A549 (cell line): ENCODE measurements around the gene RGS19. TPM values are rescaled to one million over a fixed set of nuclear protein-coding genes. Genes with fewer than 3 reads are reported as not detected.

Experiments
- ATAC-seq, 2 experiments: fragments of 200-7000 bp in 1 of 2; fragments of >200 bp in 1 of 2; cut with Nextera tagmentation in 1 of 2; cut with Tn5 transposase in 1 of 2; 3 replicates each; pipeline versions ENCODE4 v1.8.0 to v1.9.1; 2018 to 2020; ENCODE audit warnings: mild to moderate bottlenecking in 1 of 2, moderate library complexity in 1 of 2
- CTCF ChIA-PET: fragments of 300-600 bp; sonication (Branson Sonifier 250); formaldehyde crosslinking; extraction: SDS; loops from one replicate; lab custom pipeline; 2021; ENCODE audit warnings: antibody characterized with exemption, inconsistent platforms; lab: Yijun Ruan, JAX
- POLR2A ChIA-PET: fragments of 350-600 bp; formaldehyde crosslinking; extraction: SDS; loops from one replicate; lab custom pipeline; 2021; ENCODE audit warnings: antibody characterized with exemption, inconsistent platforms; lab: Yijun Ruan, JAX
- DNase-seq, 2 experiments: peaks; one replicate each; pipeline versions ENCODE4 v3.0.0 to v3.0.0-alpha.2; 2011 to 2016; ENCODE audit warnings: low read depth in 1 of 2, low spot score in 1 of 2
- FAIRE-seq: peaks from 2 replicates; lab custom pipeline; 2011; peaks lifted over from hg19 to GRCh38; lab: Jason Lieb, UNC
- H3K27ac ChIP-seq, 2 experiments: fragments of >200 bp; sonication (Bioruptor Twin); formaldehyde crosslinking; 3 replicates each; pipeline ENCODE4 v1.5.1; 2016 to 2017
- H3K4me1 ChIP-seq: fragments of >200 bp; sonication (Bioruptor Twin); formaldehyde crosslinking; 3 replicates; pipeline ENCODE4 v1.6.1; 2016
- H3K4me2 ChIP-seq: fragments of >200 bp; sonication (Bioruptor Twin); formaldehyde crosslinking; 3 replicates; pipeline ENCODE4 v1.6.1; 2016
- H3K4me3 ChIP-seq: fragments of >200 bp; sonication (Bioruptor Twin); formaldehyde crosslinking; 3 replicates; pipeline ENCODE4 v1.5.1; 2016
- H3K9me3 ChIP-seq: fragments of >200 bp; sonication (Bioruptor Twin); formaldehyde crosslinking; 3 replicates; pipeline ENCODE4 v1.6.1; 2016
- CBX2 ChIP-seq: fragments of 200-600 bp; sonication (generic); IDR thresholded peaks from 2 replicates; pipeline ENCODE4 v1.6.1; 2016; ENCODE audit warnings: low read depth, mild to moderate bottlenecking, borderline replicate concordance
- CEBPB ChIP-seq, 2 experiments: fragments of >200 bp in 1 of 2; sonication (Bioruptor Twin) in 1 of 2; formaldehyde crosslinking in 1 of 2; IDR thresholded peaks; 2 replicates each; pipeline ENCODE4 v1.6.1; 2012 to 2016
- GATA3 ChIP-seq: IDR thresholded peaks from 2 replicates; pipeline ENCODE4 v1.6.1; 2012; ENCODE audit warnings: borderline replicate concordance
- HOXB5 ChIP-seq: fragments of 250-450 bp; sonication (Bioruptor Pico); IDR thresholded peaks from 2 replicates; pipeline ENCODE4 v1.5.0; 2020; ENCODE audit warnings: mild to moderate bottlenecking, moderate library complexity
- JUNB ChIP-seq: fragments of >200 bp; sonication (Bioruptor Twin); formaldehyde crosslinking; IDR thresholded peaks from 2 replicates; pipeline ENCODE4 v1.6.1; 2016
- MYC ChIP-seq: IDR thresholded peaks from 2 replicates; pipeline ENCODE4 v1.6.1; 2012; ENCODE audit warnings: mild to moderate bottlenecking, inconsistent platforms, low read length, improper control_type of control experiment, borderline replicate concordance
- NFE2L2 ChIP-seq: fragments of 150-350 bp; conservative IDR thresholded peaks from 2 replicates; pipeline ENCODE4 v1.6.1; 2014; ENCODE audit warnings: low read length
- PHF8 ChIP-seq: fragments of 200-600 bp; sonication (generic); IDR thresholded peaks from 2 replicates; pipeline ENCODE4 v1.6.1; 2016; ENCODE audit warnings: low read depth, mild to moderate bottlenecking, antibody characterized with exemption, moderate library complexity, borderline replicate concordance
- POLR2A ChIP-seq: IDR thresholded peaks from 2 replicates; pipeline ENCODE4 v1.6.1; 2012; ENCODE audit warnings: mild to moderate bottlenecking, low read length
- RAD21 ChIP-seq, 2 experiments: fragments of >200 bp in 1 of 2; sonication (Bioruptor Twin) in 1 of 2; formaldehyde crosslinking in 1 of 2; IDR thresholded peaks in 1 of 2; conservative IDR thresholded peaks in 1 of 2; 2 replicates in 1 of 2; 3 replicates in 1 of 2; pipeline ENCODE4 v1.6.1; 2012 to 2018; ENCODE audit warnings: inconsistent platforms in 1 of 2
- RARB ChIP-seq: fragments of 250-450 bp; sonication (Bioruptor Pico); IDR thresholded peaks from 2 replicates; pipeline ENCODE4 v1.8.0; 2021; ENCODE audit warnings: mild to moderate bottlenecking, moderate library complexity
- RNF2 ChIP-seq: fragments of 200-600 bp; sonication (generic); IDR thresholded peaks from 2 replicates; pipeline ENCODE4 v1.6.1; 2016; ENCODE audit warnings: low read depth, mild to moderate bottlenecking, antibody characterized with exemption, moderate library complexity, borderline replicate concordance
- SMC3 ChIP-seq: fragments of >200 bp; sonication (Bioruptor Twin); formaldehyde crosslinking; IDR thresholded peaks from 3 replicates; pipeline ENCODE4 v1.6.1; 2018; ENCODE audit warnings: inconsistent platforms
- SREBF2 ChIP-seq: fragments of 450-650 bp; IDR thresholded peaks from 2 replicates; pipeline ENCODE4 v1.6.1; 2014; ENCODE audit warnings: mild to moderate bottlenecking, moderate library complexity
- WGBS: methylation state at CpG from one replicate; pipeline ENCODE4 v1.1.6; 2017; ENCODE audit errors: missing lambda C conversion rate; 5-methylcytosine and 5-hydroxymethylcytosine counted together
- polyA plus RNA-seq, 4 experiments: library from polyadenylated mRNA; depleted of rRNA in 3 of 4; stranded (reverse); fragments of >200 nt; fragmentation: RNase III in 1 of 4; extraction: RNeasy Plus Mini Kit Qiagen cat#74134 plus additional on column Dnase treatment in 1 of 4; gene quantifications; 2 replicates in 3 of 4; 3 replicates in 1 of 4; pipeline ENCODE4 v1.2.3, GENCODE V29; 2011 to 2017
- TF ChIP-seq, protein P1 (sequence below): fragments of >200 bp; sonication (Bioruptor Twin); formaldehyde crosslinking; IDR thresholded peaks from 3 replicates; pipeline ENCODE4 v1.5.1; 2016
- TF ChIP-seq, protein P2 (sequence below): IDR thresholded peaks from 2 replicates; pipeline ENCODE4 v1.6.1; 2012
- TF ChIP-seq, protein P3 (sequence below): IDR thresholded peaks from 2 replicates; pipeline ENCODE4 v1.6.1; 2012; ENCODE audit warnings: low read depth, borderline replicate concordance

The RGS19 gene
- polyA plus RNA-seq, 2 of the 4 experiments (the other 2 are of a cell fraction): 13.8 to 18.8 TPM

DNA sequence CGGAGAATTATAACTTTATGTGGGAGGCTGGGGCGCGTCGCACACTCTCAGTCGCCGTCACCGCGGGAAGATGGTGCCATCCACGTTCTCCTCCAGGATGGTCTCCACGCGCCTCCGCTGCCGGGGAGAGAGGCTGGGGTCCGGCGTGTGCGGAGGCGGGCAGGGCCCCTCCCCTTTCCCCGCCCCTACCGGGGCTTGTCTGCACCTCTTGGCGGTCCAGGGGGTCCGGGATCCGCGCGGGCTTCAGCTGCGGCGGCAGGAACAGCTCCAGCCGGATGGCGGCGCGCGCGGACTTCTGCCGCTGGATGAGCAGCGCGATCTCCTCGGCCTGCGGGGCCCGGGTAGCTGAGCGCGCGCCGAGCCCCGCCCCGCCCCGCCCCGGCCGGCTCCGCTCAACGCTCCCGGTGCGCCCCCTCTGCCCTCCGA lies 4.1 kb upstream of the RGS19 start:
- ChIA-PET CTCF (interaction anchor here (0.8 to 9.1 kb wide), 22 partner anchors 9 to 546 kb away, joined by 3 to 121 read pairs (median 4); partner anchors contain the start of genes PTK6 and SAMD10), POLR2A (interaction anchor here (0.5 to 1.7 kb wide), 4 partner anchors 21 to 563 kb away, joined by 4 to 6 read pairs (median 4); partner anchors contain the start of genes PPDPF and TCEA2)
- Histone ChIP-seq H3K4me3 (peak overlapping the region; percentile 71), H3K4me2 (peak overlapping the region; percentile 99), H3K27ac (peak overlapping the region; percentile 77 to 86), H3K4me1 (peaks cover 20% of the 10 kb centered on the region), H3K9me3 (no peaks in the 10 kb centered on the region)
- peak; percentile 80 to 87 for DNase-seq
- ATAC-seq: peak; percentile 66 to 85
- FAIRE-seq: no peak
- no peak for TF ChIP-seq POLR2A
- TF ChIP-seq JUNB: no peak
- TF ChIP-seq, protein P1, sequence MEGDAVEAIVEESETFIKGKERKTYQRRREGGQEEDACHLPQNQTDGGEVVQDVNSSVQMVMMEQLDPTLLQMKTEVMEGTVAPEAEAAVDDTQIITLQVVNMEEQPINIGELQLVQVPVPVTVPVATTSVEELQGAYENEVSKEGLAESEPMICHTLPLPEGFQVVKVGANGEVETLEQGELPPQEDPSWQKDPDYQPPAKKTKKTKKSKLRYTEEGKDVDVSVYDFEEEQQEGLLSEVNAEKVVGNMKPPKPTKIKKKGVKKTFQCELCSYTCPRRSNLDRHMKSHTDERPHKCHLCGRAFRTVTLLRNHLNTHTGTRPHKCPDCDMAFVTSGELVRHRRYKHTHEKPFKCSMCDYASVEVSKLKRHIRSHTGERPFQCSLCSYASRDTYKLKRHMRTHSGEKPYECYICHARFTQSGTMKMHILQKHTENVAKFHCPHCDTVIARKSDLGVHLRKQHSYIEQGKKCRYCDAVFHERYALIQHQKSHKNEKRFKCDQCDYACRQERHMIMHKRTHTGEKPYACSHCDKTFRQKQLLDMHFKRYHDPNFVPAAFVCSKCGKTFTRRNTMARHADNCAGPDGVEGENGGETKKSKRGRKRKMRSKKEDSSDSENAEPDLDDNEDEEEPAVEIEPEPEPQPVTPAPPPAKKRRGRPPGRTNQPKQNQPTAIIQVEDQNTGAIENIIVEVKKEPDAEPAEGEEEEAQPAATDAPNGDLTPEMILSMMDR: peak; percentile 77
- TF ChIP-seq, protein P2, sequence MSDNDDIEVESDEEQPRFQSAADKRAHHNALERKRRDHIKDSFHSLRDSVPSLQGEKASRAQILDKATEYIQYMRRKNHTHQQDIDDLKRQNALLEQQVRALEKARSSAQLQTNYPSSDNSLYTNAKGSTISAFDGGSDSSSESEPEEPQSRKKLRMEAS: 0 out of 2 replicates have a peak, but pooled peaks have one; percentile 45
- TF ChIP-seq, protein P3, sequence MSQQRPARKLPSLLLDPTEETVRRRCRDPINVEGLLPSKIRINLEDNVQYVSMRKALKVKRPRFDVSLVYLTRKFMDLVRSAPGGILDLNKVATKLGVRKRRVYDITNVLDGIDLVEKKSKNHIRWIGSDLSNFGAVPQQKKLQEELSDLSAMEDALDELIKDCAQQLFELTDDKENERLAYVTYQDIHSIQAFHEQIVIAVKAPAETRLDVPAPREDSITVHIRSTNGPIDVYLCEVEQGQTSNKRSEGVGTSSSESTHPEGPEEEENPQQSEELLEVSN: peak; percentile 51; the same call in 1 of the 2 replicates
- TF ChIP-seq RNF2: no peak
- peak; percentile 61 for TF ChIP-seq SMC3
- peak; percentile 63 to 80 for TF ChIP-seq RAD21 (conservative IDR thresholded peaks at IDR 0.05 in 1 of 2, IDR thresholded peaks at IDR 0.05 in 1 of 2)
- TF ChIP-seq, all 56 proteins: peak for 5
- 3% methylated on average over 11 of the region's 52 CpGs for WGBS

DNA sequence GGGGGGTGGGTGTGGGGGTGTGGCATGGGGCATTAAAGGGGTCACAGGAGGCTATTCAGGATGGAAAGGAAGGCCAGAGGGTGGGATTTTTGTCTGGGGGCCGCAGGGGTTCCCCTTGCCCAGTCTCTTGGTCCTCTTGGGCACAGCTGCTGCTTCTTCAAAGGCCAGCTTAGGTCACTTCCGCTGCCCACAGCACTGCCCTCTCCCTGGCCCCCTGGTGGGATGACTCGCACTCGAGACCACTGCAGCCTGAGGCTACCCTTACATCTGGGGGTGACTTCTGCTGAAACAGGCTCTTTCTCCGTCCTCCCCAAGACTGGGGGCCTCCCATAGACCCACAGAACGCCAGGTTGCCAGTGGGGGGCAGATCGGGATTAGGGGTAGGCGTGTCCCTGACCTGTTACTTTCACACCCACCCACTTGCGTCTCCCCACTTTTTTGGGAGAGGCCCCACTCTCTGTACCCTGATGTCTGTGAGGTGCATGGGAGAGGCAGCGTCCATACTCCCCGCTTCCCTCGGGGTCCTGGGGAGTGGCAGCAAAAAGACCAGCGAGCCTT lies 3.6 kb upstream of the RGS19 start:
- Histone ChIP-seq H3K9me3 (no peaks in the 10 kb centered on the region), H3K4me1 (peaks cover 25% of the 10 kb centered on the region), H3K27ac (peak overlapping the region; percentile 77 to 86; a peak in 5 of 6 replicates), H3K4me2 (peak overlapping the region; percentile 99), H3K4me3 (peak overlapping the region; percentile 71)
- WGBS: 5% methylated on average over 10 of the region's 13 CpGs
- FAIRE-seq: no peak
- CTCF ChIA-PET: interaction anchor here (0.9 to 9.1 kb wide), 13 partner anchors 8 to 103 kb away, joined by 3 to 121 read pairs (median 6); partner anchors contain the start of gene SAMD10
- no peak for TF ChIP-seq MYC
- no peak for TF ChIP-seq GATA3
- no peak for TF ChIP-seq PHF8
- TF ChIP-seq CEBPB (IDR thresholded peaks at IDR 0.05): no peak
- TF ChIP-seq HOXB5 (CRISPR knock-in tag): no peak
- ATAC-seq: peak in 1 of 2 experiments; percentile 20; a peak in 3 of 6 replicates
- no peak for DNase-seq
- POLR2A ChIA-PET: interaction anchor here (0.5 to 1.7 kb wide), 3 partner anchors 20 to 176 kb away, joined by 4 to 6 read pairs (median 4); partner anchors contain the start of gene TCEA2

DNA sequence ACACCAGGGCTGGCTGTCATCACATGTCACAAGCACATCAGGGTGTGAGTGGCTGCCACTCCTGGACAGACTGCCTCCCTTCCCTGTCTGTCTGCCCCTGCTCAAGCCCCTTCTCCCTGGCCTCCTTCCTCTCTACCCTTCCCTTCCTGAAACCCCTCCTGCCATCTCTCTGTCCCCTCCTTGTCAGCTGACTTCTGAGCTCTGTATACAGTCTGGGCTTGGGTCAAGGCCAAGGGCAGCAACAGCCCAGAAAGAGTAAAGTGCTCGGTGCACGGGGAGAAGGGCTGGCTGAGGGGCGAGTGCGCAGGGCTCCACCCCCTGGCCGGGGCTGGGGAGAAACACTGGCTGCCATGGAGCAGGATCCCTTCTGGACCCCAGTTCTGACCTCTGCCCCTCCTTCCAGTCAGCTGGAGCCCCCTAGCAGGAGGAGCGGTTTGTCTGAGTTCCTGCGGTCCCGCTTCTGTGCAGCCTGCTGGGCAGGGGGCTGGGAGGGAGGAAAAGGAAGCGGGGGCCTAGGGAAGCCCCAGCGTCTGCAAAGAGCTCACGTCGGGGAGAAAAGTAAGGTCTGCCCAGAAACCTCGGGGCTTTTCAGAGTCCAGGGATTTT lies 2.9 kb upstream of the RGS19 start:
- 49% methylated on average over 7 of the region's 13 CpGs for WGBS
- ChIA-PET POLR2A (no interaction called here), CTCF (interaction anchor here (0.8 to 9.1 kb wide), 4 partner anchors 8 to 43 kb away, joined by 4 to 121 read pairs (median 40); no protein-coding TSS in a partner anchor)
- peak overlapping the region in 1 of 2 experiments; percentile 86; a peak in 1 of 6 replicates for H3K27ac ChIP-seq
- no peak for TF ChIP-seq NFE2L2
- TF ChIP-seq RNF2: no peak
- no peak for TF ChIP-seq CBX2
- TF ChIP-seq SREBF2: no peak
- no peak for TF ChIP-seq RARB (CRISPR knock-in tag)
- no peaks in the 10 kb centered on the region for H3K9me3 ChIP-seq
- H3K4me2 ChIP-seq: no peak overlapping the region; the same call in 2 of the 3 replicates
- no peak for DNase-seq
- H3K4me3 ChIP-seq: no peak overlapping the region
- peaks cover 27% of the 10 kb centered on the region for H3K4me1 ChIP-seq
- no peak for FAIRE-seq
- ATAC-seq: no peak
